Stimulated activated CD4-positive, alpha-beta T cell treated with anti-CD3 and anti-CD28 coated beads, Interleukin-4, amount 100 ng/mL, for 48 hours (primary cell): ENCODE results near the gene MFAP5.
A peak's percentile ranks its signal among the peaks of the same experiment; 100 is the strongest.

Experiments used
- DNase-seq, 2 donors: peaks; one replicate each; pipeline ENCODE4 v3.0.0-alpha.2; 2020; ENCODE audit warnings: low read depth in 2 of 2

The MFAP5 gene, protein sequence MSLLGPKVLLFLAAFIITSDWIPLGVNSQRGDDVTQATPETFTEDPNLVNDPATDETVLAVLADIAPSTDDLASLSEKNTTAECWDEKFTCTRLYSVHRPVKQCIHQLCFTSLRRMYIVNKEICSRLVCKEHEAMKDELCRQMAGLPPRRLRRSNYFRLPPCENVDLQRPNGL

DNA sequence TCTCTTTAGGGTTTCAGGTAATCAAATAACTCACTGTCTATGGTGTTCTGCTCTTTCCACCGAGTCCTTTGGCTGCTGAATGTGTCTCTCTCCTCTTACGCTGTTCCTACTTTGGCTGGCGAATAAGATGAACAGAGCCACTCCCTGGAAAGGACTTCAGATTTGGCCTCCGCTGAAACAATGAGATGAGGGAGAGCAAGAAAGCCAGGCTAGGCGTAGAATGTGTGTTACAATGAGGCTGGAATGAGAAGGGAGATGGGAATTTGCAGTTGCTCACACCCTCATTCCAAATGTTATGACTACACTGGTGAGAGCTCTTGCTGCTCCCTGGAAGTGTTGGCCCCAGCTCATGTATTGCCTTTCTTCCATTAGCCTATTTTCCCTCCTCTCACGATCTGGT, at the start of gene MFAP5:
MFAP5 (minus strand) TSS at position 234 of the 400 bp plus-strand sequence. CDS start 722 bp downstream, outside the sequence.
- DNase-seq = no peak

DNA sequence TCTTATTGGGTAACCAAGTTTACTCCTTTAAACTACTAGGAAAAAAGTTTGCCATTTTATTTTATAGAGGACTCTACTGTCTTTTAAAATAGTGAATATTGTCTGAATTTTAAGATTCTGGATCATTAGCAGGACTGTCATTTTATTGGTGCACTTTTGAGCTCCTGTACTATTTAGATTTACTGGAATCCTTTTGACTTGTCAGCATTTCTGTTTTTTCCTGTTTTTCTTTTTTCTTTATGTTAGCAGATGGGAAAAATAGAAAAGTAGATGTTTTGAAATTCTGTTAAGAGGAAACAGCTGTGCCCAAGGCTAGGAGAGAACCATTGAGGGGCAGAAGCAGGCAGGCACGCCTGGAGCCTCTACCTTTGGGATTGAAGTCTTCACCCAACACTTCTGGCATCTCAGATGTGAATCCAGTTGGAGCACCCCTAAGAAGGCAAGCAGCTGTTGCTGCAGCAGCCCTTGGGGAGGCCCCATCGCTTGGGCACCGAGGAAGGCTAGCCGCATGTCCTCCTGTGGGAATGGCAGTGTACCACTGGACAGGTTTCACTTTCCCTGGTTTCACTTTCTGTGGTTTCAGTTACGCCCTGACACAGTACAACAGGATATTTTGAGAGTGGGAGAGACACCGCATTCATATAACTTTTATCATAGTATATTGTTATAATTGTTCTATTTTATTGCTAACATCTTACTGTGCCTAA, 46.7 kb upstream of the MFAP5 start:
- DNase-seq = no peak

DNA sequence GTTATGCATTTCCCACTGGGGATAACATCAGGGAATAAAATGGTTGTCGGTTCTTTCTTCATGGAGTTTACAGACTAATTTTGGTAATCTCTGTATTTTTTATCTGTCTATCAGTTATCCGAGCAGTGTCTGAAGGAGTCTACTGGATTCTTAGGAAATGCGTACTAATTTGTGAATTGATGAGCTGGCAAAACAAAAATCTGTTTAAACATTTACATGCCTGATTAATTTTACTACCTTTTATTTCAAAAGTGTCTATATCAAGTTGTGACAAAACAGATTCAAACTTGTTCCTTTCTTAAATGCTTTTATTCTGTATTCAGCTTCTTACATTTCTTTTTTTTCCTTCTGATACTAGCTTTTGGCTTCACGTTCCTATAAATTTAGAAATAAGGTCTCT, 39.5 kb upstream of the MFAP5 start:
- no peak for DNase-seq

DNA sequence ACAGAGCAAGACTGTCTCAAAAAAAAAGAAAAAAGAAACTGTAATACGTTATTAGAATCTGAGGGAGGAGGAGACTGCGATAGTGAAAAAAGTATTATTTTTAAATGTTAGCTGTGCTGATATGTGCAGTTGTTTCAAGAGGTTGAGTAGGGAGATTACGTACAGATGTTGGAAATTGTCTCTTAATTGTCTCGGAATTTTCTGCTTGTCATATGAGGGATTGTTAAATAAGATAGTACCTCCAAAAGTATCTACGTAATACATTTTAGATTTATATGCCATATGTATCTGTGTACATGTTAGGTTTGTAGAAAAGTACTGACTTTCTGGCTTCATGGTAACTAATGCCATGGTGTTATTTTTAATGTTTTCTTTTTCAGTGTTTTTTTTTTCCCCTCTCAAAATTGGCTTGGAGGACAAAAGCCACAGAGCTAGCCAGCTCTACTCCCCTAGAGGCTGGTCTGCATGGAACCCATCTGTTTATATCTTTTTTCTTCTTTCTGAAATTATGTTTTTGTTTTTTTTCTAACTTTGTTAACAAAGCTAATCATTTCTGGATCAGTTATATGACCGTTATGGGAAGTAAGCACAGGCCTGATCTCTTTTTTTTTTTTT, 38.5 kb upstream of the MFAP5 start:
- no peak for DNase-seq

DNA sequence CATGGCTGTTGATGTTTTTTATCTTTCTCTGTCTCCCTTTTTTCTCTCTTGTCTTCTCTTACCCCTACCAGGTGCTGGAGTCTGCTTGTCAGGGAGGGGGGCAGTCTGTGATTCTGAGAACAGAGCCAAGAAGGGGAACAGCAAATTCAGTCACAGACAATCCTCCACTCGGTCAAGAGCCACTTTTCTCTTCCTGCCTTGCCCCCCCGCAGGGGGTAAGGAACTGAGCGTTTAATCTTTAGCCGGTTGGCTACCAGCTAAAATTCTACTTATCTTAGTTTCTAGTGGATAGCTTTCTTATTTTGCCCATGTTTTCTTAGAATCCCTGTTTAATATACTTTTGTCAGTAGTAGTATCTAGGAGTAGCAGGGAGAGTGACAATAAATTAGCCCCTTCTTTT, 37.1 kb upstream of the MFAP5 start:
- no peak for DNase-seq

DNA sequence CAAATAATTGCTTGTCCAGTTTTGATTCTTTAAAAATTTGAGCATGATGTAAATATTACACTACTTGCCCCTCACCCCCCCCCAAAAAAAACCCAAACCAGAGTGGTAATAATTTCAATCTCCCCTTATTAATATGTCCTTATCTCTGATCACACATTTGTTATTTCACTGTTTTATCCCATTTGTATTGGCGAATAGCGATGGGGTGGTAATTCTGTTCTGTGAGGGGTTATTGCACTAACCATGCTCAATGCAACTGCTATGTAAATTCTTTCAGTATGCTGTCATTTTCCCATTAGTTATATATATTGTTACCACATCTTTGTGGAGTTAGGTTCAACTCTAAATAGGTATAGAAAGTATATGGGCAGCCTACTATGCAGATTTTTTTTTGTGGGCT, 36.3 kb upstream of the MFAP5 start:
- DNase-seq = no peak

DNA sequence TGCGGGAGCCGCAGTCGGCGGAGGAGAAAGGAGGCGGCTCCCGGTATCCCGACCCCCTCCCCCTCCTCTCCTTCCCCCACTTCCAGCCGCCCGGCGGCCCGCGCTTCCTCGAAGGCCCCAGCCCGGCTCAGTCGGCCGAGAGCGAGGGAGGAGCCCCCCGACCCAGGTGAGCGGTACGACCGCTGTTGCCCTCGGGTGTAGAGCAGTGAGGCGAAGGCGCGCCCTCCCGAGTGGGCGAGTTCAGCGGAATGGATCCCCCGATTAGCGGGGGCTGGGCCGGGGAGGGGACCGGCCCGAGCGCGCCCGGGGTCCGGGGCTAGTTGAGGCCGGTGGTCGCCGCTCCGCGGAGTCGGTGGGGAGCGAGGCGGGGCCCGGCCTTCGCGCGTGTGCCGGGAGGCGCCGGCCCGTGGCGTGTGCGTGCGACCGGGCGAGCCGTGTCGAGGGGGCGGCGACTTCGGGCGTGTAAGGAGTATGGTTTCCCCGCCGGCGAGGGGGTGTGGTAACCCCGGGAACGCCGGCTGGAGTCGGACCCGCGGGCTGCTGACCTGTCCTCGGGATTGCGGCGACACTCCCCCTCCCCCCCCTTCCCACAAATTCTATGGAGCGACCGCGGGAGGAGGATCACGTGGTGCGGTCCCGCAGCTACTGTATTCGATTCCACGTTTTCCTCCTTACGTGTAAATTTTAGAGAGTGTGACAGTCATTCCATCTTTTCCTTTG, 35.7 kb upstream of the MFAP5 start:
- DNase-seq = peak; percentile 28 to 31

DNA sequence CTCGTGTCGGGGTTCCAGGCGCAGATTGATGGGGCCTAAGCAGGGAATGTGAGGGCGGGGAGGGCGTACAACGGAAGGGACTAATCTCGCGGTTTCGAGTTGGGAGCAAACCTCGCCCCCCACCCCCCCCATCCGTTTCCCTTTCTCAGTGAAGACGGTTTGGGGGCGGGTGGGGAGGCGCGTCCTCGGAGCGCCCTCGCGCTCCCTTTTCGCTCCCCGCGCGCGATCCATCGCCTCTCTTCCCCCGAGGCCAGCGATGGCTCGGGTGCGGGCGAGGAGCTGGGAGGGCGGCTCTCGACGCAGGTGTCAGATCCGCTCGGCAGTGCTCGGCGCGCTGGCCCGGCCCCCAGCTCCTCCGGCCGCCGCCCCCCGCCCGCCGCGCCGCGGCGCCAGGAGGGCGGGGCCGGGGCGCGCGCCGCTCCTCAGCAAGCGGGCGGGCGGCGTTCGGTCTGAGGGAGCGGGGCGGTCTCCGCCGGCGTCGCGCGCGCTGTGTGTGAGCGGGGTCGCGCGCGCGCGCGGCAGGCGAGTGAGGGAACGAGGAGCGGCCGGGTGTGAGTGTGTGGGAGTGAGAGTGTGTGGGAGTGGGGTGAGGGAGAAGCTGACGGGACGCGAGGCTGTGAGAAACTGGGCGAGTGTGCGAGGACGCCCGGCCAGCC, 35.0 kb upstream of the MFAP5 start, which contains the start of gene RIMKLB:
RIMKLB (plus strand) TSS at position 516 of the 656 bp plus-strand sequence. CDS start 15,876 bp downstream, outside the sequence.
- DNase-seq = peak; percentile 60 to 62

DNA sequence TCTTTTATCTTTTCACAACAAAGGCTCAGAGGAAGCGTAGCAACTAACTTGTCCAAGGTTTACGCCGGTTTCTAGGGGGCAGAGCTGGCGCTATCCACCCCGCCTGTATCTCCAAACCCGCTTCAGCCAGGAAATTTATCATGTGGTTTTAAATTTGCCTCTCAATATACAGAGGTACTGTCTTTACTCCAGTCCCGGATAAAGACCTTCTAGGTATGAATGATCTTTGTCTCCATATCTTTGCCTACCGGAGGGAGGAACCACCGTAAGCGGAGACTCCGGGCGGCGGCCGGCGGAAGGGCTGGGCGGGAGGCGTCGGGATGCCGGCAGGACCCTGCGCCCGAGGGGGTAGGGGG, 34.5 kb upstream of the MFAP5 start:
- peak in 1 of 2 donors; percentile 2 for DNase-seq

DNA sequence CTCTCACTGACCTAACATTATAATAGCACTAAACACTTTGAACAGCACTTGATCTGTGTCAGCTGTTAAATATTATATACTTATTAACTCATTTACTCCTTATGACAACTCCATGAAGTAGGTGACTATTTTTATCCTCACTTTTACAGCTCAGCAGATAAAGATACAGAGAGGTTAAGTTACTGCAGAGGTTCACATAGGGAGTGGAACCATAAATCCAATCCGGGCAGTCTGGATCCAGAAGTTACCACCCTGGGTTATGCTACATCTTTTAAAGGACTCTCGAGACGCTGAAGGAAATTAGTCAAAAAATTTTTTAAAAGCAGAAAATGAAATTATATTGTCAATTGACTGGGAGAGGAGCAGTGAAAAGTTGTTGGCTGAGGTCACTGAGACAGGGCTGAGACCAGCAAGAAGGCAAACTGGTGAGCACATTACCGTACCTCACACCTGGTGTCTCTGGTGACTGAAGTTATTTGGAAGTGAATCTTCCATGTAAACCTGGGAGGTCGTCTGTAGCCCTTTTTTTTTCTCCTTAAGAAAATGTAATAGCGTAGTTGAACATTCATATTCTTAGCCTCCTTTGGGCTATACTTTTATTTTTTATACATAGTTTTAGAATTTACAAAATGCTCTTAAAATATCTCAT, 33.9 kb upstream of the MFAP5 start:
- DNase-seq = no peak

DNA sequence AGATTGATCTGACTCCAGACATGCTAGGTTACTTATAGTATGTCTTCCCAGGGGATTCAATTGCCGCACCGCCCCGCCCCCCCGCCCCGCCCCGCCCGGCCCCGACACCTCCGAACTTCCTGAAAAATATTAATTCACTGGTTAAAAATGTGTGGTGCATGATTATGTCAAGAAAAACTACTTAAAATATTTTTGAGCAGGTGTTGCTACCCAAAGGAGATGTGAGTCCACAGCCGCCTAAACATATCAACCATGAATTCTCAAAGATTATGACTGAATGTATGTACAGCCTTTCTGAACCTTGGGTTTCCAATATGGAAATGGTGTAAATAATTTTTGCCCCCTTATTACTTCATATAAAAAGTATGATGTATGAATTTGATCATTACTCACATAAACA, 32.5 kb upstream of the MFAP5 start:
- DNase-seq = no peak

DNA sequence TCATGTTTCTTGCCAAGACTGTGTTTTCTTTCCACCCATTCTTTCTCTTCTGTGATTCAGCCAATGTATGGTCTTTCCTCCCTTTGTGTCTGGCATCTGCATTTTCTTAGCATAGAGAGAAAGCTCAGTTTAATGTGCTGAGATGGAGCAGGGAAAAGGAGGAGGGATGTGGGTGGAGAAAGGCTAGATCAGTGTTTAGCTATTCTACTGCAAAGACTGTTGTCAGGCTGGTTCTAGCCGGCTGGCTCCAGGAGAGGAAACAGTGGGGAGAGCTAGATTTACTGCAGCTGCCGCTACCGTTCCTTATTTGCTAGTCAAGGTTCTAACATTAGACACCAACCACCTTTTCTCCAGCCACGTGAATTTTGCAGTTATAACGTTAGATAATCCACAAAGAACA, 29.9 kb upstream of the MFAP5 start:
- DNase-seq = no peak

DNA sequence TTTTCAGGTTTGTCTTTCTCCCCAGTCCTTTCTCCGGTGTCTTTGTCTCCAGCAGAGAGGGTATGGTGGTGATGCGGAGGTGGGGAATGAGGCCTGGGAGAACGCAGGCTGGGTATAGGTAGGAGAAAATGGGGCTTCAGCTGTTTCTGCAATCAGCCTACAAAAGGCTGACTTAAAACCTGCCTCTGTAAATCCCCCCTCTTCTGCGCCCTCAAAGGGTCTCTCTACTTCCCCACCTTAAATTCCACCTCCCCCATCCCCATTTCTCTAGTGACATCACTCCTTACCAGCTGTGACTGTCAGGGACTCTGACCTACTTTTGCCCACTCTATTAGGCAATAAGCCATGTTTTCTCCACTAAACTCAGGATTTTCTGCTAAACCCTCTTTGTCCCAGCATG, 27.1 kb upstream of the MFAP5 start:
- DNase-seq = no peak

DNA sequence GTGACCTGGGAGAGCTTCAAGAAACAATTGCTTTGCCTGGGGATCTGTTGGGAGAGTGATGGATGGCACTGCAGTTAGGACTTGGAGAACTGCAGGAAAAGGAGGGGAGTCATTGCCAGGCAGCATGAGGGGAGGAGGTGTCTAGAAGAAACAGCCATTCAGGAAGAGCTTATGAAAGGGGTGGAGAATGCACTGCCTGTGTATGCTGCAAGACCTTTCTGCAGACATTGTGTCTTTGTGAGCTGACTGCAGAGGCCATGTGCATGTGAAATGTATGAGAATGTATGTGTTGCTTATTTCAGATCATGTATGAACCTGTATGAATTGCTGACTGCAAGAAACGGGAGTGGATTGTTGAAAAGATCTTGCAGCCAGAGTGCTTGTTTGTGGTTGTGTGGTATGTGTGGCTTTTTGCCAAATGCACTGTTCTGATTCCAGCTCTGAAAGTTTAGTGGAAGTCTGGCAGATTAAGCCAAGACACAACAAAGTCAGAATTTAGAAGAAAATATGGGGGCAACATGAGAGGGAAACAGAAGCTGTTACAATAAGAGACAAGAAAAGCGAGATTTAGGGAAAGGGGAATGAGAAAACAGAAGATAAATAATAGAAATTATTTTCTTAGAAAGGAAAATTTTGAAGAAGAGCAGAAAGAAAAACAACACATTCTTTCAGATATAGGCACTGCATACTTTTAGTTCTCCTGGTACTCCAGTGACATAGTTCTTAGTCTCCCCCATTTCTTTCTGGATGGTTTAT, 25.4 kb upstream of the MFAP5 start:
- DNase-seq = no peak

DNA sequence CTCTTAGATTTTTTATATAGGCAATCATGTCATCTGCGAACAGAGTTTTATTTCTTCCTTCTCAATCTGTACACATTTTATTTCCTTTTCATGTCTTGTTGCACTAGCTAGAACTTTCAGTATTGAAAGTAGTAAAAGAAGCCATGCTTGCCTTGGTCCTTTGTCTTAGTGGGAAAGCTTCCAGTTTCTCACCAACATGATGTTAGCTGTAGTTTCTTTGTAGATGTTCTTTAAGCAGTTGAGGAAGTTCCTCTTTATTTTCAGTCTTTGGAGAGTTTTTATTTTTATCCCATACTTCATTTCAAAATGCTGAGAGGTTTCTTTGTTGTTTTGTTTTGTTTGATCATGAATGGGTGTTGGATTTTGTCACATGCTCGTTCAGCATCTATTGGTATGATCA, 22.4 kb upstream of the MFAP5 start:
- no peak for DNase-seq

DNA sequence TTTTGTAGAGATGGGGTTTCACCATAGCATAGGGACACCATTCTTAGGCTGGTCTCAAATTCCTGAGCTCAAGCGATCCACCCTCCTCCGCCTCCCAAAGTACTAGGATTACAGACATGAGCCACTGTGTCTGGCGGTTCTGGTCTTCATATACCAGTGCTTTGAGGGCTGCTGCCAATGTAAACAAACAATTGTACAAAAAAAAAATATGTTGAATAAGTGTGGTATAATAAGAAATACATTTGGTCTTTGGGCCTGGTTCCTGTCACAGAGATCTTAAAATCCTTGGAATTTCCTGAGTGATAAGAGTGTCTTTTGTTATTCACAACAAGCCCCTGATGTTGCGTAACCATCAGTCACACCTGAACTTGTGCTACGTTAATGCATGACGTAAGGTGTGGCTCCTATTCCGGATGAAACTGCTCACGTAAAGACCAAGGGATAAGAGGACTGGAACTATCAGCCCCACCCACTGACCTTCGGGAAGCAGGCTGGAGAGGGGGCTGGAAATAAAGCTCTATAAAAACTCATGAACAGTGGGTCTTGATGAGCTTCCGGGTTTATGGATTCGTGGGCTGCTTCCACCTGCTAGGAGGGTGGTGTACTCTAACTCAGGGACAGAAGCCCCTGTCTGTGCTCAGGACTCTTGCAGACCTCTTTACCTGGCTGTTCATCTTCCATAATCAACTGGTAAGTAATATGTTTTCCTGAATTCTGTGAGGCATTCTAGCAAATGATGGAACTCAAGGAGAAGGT, 18.7 kb upstream of the MFAP5 start:
- no peak for DNase-seq

DNA sequence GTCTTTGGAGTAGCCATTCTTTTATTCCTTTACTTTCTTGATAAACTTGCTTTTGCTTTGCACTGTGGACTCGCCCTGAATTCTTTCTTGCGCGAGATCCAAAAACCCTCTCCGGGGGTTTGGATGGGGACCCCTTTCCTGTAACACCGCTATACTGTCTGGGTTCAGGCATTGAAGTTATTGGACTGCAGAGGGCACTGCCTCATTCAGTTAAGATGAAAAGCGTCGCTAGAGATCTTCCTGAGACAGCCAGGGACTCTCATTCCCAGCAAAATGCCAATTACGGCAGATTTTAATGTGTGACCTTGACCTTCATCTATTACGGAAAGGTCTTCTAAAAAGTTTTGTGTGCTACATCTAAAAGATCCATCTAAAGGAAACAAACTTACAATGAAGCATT, 17.9 kb upstream of the MFAP5 start:
- no peak for DNase-seq

DNA sequence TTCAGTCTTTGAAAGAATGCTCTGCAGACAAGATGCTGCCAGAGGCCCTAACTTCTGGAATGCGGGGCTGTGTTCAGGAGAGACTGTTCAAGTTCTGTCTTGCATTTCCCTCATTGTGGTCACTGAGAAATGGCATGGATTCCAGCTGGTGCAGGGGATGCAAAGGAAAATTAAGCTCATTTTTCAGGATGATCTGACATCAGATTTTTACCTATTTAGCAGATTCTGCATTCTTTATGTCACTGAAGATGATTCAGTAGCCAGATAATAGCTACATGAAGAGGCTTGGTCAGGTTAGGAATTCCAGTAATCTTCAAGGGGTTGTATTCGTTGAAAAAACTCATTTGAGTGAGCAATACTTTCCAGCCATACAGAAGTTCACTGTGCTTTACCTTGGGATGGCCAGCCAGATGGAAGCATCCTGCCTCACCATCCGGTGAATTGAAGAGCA, 16.1 kb upstream of the MFAP5 start:
- no peak for DNase-seq

DNA sequence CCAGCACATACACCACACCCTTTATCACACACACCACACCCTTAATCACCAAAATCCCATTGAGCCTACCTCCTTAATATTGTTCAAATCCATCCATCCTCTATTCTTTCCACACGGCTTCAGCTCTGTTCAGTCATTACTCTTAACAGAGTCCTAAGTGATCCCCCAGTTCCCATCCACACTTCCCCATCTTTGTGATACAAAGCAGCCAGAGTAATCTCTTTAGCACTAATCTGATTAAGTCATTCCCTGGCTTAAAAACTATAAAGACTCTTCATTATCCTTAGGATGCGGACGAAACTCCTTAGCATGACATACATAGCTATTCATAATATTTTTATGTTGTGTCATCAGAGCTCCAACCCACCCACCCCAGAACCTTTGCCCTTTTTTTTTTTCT, 14.7 kb upstream of the MFAP5 start:
- no peak for DNase-seq

DNA sequence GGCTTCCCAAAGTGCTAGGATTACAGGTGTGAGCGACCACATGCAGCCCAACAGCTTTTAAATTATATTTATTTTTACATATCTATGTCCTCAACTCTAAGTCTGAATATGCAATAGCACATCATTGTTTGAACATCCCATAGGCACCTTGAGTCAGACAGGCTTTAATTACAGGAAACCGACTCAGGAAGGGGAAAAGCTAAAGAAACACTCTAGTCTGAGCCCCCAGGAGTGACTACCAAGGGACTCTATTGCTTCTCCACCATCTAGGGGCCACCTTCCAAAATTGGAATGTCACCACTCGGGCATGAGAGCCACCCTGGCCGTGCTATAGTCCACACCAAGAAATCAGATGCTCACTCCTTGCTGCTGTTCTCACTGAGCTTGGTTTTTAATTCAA, 14.0 kb upstream of the MFAP5 start:
- DNase-seq = no peak
